CD8-positive, alpha-beta memory T cell (primary cell): ENCODE results near the gene LUC7L2. TPM values are rescaled to one million over a fixed set of nuclear protein-coding genes. Genes with fewer than 3 reads are reported as not detected.
"Not testable (repeated sequence)": the region's sequence is repeated elsewhere in the genome, so short reads cannot be mapped to it uniquely, and the experiment has no call there.

Experiments used
- CTCF ChIA-PET: fragments of 350-600 bp; sonication (Branson Sonifier 250); formaldehyde crosslinking; loops from one replicate; lab custom pipeline; 2021; ENCODE audit warnings: antibody characterized with exemption; lab: Charles Lee
- POLR2A ChIA-PET: fragments of 350-600 bp; sonication (Branson Sonifier 250); formaldehyde crosslinking; loops from one replicate; lab custom pipeline; 2021; ENCODE audit warnings: antibody characterized with exemption; lab: Charles Lee
- DNase-seq, 5 donors: peaks; one replicate each; pipeline versions ENCODE4 v3.0.0 to v3.0.0-alpha.2; 2020 to 2022; ENCODE audit warnings: mixed read lengths in 1 of 5
- H3K27ac ChIP-seq: one replicate; pipeline ENCODE4 v1.7.0; 2013; ENCODE audit warnings: low read depth, mild to moderate bottlenecking, low read length, moderate library complexity
- H3K27me3 ChIP-seq: 2 replicates; pipeline ENCODE4 v1.7.0; 2013; ENCODE audit warnings: low read length, mild to moderate bottlenecking; ENCODE audit not compliant: insufficient read depth, poor library complexity, severe bottlenecking
- H3K36me3 ChIP-seq: 2 replicates; pipeline ENCODE4 v1.7.0; 2013; ENCODE audit warnings: mild to moderate bottlenecking, low read length, moderate library complexity; ENCODE audit not compliant: insufficient read depth
- H3K4me1 ChIP-seq: 2 replicates; pipeline ENCODE4 v1.7.0; 2013; ENCODE audit warnings: mild to moderate bottlenecking, low read length, moderate library complexity; ENCODE audit not compliant: insufficient read depth
- H3K4me3 ChIP-seq: 2 replicates; pipeline ENCODE4 v1.7.0; 2013; ENCODE audit warnings: mild to moderate bottlenecking, low read length
- H3K9me3 ChIP-seq: 2 replicates; pipeline ENCODE4 v1.7.0; 2013; ENCODE audit warnings: mild to moderate bottlenecking, low read length
- H3K27ac Mint-ChIP-seq, 8 donors: one replicate each; pipeline ENCODE4 v1.8.0; 2020 to 2021; ENCODE audit warnings: mixed read lengths in 8 of 8, mild to moderate bottlenecking in 6 of 8, inconsistent platforms in 3 of 8, moderate library complexity in 3 of 8
- H3K27me3 Mint-ChIP-seq, 2 donors: one replicate each; pipeline ENCODE4 v1.8.0; 2020 to 2021; ENCODE audit warnings: mixed read lengths in 2 of 2, mild to moderate bottlenecking in 1 of 2, moderate library complexity in 1 of 2
- H3K36me3 Mint-ChIP-seq, 3 donors: one replicate each; pipeline ENCODE4 v1.8.0; 2020 to 2021; ENCODE audit warnings: mixed read lengths in 3 of 3, inconsistent platforms in 1 of 3, mild to moderate bottlenecking in 1 of 3
- H3K4me1 Mint-ChIP-seq, 3 donors: one replicate each; pipeline ENCODE4 v1.8.0; 2020 to 2021; ENCODE audit warnings: mixed read lengths in 3 of 3, inconsistent platforms in 1 of 3, mild to moderate bottlenecking in 1 of 3
- H3K4me3 Mint-ChIP-seq, 7 donors: one replicate each; pipeline ENCODE4 v1.8.0; 2020 to 2021; ENCODE audit warnings: mixed read lengths in 7 of 7, mild to moderate bottlenecking in 6 of 7, moderate library complexity in 4 of 7, inconsistent platforms in 2 of 7
- H3K9me3 Mint-ChIP-seq, 5 donors: one replicate each; pipeline ENCODE4 v1.8.0; 2020 to 2022; ENCODE audit warnings: mixed read lengths in 5 of 5, mild to moderate bottlenecking in 3 of 5, moderate library complexity in 2 of 5, inconsistent platforms in 1 of 5
- polyA plus RNA-seq: library from polyadenylated mRNA; unstranded; fragments of 300-500 nt; fragmentation: Illumina TruSeq; gene quantifications from one replicate; pipeline ENCODE4 v1.2.3, GENCODE V29; 2021
- total RNA-seq, 2 experiments: library from RNA; stranded (reverse); gene quantifications; one replicate each; pipeline ENCODE4 v1.2.3, GENCODE V29; 2021

LUC7L2 gene
- total and polyA plus RNA-seq, 3 experiments from 2014 or later, result 72.0 to 164 (median 150) TPM

DNA sequence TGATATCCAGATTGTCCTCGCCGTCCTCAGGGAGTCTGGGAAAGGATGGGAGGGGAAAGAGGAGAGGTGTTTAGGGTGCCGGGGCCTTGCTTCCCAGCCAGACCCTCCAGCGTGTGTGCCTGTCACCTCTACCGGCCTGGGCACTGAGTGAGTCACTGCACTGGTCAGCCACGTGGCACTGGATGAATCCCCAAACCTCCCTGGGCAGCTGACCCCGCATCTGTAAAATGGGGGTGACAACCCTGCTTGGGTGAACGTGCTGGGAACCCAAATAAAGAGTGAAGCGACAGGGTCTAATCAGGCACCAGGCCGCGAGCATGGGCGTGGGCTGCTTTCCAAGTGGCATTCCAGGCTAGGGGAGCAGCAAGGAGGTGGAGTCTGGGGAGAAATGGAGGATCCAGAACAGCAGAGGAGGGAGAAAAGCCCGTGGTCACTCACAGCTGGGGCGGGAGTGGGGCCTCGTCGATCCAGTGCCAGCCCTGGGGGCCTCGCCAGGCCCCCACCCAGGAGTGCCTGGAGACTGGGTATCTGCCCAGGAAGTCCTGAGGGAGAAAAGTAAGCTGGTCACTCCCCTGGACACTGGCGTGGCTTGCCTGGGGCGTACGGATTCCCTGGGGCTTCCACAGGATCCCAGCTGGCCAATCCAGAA lies 94.1 kb downstream of the LUC7L2 start:
- no peaks in the 10 kb centered on the region for H3K36me3 ChIP-seq
- no peak overlapping the region for H3K27ac Mint-ChIP-seq
- CTCF ChIA-PET, result no interaction called here
- H3K9me3 ChIP-seq, result no peaks in the 10 kb centered on the region
- H3K27me3 Mint-ChIP-seq, result peaks cover 0 to 2% of the 10 kb centered on the region in 2 donors
- no peak for DNase-seq
- H3K27ac ChIP-seq, result no peak overlapping the region
- no peaks in the 10 kb centered on the region for H3K27me3 ChIP-seq
- no peaks in the 10 kb centered on the region for H3K4me1 Mint-ChIP-seq
- H3K4me3 Mint-ChIP-seq, result no peak overlapping the region
- H3K4me1 ChIP-seq, result no peaks in the 10 kb centered on the region
- H3K4me3 ChIP-seq, result no peak overlapping the region
- POLR2A ChIA-PET, result no interaction called here
- no peaks in the 10 kb centered on the region for H3K9me3 Mint-ChIP-seq
- H3K36me3 Mint-ChIP-seq, result no peaks in the 10 kb centered on the region

DNA sequence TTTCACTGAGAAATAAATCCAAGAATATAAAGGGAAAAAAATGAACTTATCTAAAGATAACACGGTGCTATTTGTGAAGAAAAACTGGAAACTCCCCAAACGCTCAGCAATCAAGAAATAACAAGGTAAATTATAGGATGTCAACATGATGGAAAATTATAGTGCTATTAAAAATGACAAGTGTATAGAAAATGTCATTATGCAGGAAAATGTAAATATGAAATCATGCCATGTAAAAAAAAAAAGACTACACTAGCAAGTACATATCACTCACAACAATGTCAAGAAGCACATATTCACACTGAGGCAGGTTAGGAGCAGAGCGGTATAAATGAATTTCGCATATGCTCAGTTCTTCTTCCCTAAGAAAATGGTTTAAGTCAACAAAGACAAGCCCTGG lies 96.1 kb downstream of the LUC7L2 start:
- no peaks in the 10 kb centered on the region for H3K27me3 ChIP-seq

DNA sequence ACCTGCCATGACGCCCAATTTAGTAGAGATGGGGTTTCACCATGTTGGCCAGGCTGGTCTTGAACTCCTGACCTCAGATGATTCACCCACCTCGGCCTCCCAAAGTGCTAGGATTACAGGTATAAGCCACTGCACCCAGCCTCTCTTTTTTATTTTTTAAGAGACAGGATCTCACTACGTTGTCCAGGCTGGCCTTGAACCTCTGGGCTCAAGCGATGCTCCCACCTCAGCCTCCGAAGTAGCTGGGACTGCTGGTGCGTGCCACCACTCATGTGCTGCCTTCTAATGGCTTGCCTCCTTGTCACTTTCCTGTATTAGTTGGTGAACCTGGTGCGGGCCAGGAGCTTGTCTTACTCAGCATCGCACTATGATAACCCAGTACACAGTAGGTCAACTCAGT lies 96.8 kb downstream of the LUC7L2 start:
- Histone ChIP-seq H3K4me3 (no peak overlapping the region), H3K9me3 (no peaks in the 10 kb centered on the region), H3K27me3 (no peaks in the 10 kb centered on the region), H3K4me1 (no peaks in the 10 kb centered on the region), H3K36me3 (no peaks in the 10 kb centered on the region), H3K27ac (no peak overlapping the region)
- H3K4me1 Mint-ChIP-seq, result no peaks in the 10 kb centered on the region
- no peak overlapping the region for H3K4me3 Mint-ChIP-seq
- ChIA-PET POLR2A (no interaction called here), CTCF (interaction anchor here (2.3 kb wide), 1 partner anchor 22 kb away, joined by 4 read pairs; no protein-coding TSS in a partner anchor)
- no peak for DNase-seq
- H3K36me3 Mint-ChIP-seq, result no peaks in the 10 kb centered on the region
- no peak overlapping the region for H3K27ac Mint-ChIP-seq
- H3K9me3 Mint-ChIP-seq, result no peaks in the 10 kb centered on the region
- H3K27me3 Mint-ChIP-seq, result peaks cover 2 to 5% of the 10 kb centered on the region in 2 donors

More for the DNA sequence above, 96.1 kb downstream of the LUC7L2 start:
- peaks cover 2 to 3% of the 10 kb centered on the region in 2 donors for H3K27me3 Mint-ChIP-seq
- Histone ChIP-seq H3K4me3 (no peak overlapping the region), H3K9me3 (no peaks in the 10 kb centered on the region), H3K4me1 (no peaks in the 10 kb centered on the region), H3K36me3 (no peaks in the 10 kb centered on the region), H3K27ac (no peak overlapping the region)
- H3K4me3 Mint-ChIP-seq, result no peak overlapping the region
- no peak for DNase-seq
- ChIA-PET POLR2A (no interaction called here), CTCF (interaction anchor here (2.3 kb wide), 1 partner anchor 21 kb away, joined by 4 read pairs; no protein-coding TSS in a partner anchor)
- H3K27ac Mint-ChIP-seq, result no peak overlapping the region
- H3K9me3 Mint-ChIP-seq, result no peaks in the 10 kb centered on the region
- no peaks in the 10 kb centered on the region for H3K36me3 Mint-ChIP-seq
- H3K4me1 Mint-ChIP-seq, result no peaks in the 10 kb centered on the region

DNA sequence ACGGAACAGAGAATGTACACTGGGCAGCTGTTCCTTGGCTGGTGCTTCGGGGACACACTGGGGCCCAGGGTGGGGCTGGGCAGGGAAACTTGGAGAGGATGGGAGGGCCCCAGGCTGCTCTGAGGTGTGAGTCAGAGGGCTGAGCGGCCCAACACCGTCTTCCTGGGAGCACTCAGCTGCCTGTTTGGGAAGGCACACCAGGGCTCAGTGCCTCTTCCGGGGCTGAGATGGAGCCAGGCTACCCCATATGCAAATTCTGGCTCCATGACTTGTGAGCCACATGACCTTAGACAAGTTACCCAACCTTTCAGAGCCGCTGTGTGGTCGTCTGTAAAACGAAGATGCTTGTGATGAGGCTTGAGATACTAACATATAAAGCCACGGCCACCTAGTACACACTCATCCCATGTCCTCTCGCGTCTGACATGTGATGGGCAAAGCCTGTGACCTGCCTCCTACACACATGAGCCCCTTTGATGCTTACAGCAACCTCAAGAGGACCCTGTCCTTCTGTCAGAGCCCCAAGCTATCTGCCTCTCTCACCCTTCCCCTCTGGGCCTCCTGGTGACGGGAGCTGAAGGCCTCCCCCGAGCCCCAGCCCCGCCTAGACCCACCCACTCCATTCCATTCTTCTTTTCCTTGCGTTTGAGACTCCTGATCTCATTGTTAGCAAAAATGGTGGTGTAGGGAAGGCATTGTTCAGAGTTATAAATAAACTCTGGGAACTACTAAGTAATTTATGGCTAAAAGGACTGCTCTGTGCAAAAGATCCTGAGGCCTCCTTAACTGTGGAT lies 97.7 kb downstream of the LUC7L2 start:
- Mint-ChIP-seq H3K9me3 (no peaks in the 10 kb centered on the region), H3K27me3 (peaks cover 6 to 8% of the 10 kb centered on the region in 2 donors), H3K4me1 (no peaks in the 10 kb centered on the region), H3K36me3 (no peaks in the 10 kb centered on the region), H3K27ac (no peak overlapping the region), H3K4me3 (no peak overlapping the region)
- H3K36me3 ChIP-seq, result no peaks in the 10 kb centered on the region
- no peak for DNase-seq
- POLR2A ChIA-PET, result no interaction called here
- no peaks in the 10 kb centered on the region for H3K27me3 ChIP-seq
- H3K9me3 ChIP-seq, result no peaks in the 10 kb centered on the region
- H3K4me3 ChIP-seq, result no peak overlapping the region
- H3K27ac ChIP-seq, result peak overlapping the region; percentile 18
- CTCF ChIA-PET, result interaction anchor here (2.3 kb wide), 1 partner anchor 23 kb away, joined by 4 read pairs; no protein-coding TSS in a partner anchor
- H3K4me1 ChIP-seq, result no peaks in the 10 kb centered on the region

DNA sequence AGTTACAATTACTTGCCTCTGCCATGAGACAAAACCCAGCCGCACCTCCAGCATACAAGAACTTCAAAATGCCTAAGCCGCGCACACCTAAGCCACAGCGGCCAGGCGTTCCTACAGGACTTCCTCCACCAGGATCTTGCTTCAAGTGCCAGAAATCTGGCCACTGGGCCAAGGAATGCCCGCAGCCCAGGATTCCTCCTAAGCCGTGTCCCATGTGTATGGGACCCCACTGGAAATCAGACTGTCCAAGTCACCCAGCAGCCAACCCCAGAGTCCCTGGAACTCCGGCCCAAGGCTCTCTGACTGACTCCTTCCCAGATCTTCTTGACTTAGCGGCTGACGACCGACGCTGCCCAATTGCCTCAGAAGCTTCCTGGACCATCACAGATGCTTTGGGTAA lies 103.7 kb downstream of the LUC7L2 start:
- DNase-seq, H3K27ac ChIP-seq, H3K4me1 Mint-ChIP-seq, H3K36me3 ChIP-seq, H3K27ac Mint-ChIP-seq, H3K36me3 Mint-ChIP-seq, H3K4me3 Mint-ChIP-seq, H3K27me3 ChIP-seq, H3K4me3 ChIP-seq, CTCF ChIA-PET, H3K4me1 ChIP-seq, H3K9me3 ChIP-seq, POLR2A ChIA-PET, H3K9me3 Mint-ChIP-seq: not testable (repeated sequence)
- peaks cover 10 to 11% of the 10 kb centered on the region in 2 donors for H3K27me3 Mint-ChIP-seq

DNA sequence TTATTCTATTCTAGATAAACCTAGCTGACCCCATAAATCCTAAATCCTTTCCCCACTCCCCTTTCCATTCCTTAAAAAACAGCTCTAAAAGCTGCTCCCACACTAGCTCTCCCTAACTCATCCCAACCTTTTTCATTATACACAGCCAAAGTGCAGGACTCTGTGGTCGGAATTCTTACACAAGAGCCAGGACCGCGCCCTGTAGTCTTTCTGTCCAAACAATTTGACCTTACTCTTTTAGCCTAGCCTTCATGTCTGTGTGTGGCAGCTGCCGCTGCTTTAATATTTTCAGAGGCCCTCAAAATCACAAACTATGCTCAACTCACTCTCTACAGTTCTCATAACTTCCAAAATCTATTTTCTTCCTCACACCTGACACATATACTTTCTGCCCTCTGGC lies 104.8 kb downstream of the LUC7L2 start:
- H3K27ac ChIP-seq, H3K4me3 Mint-ChIP-seq, H3K36me3 Mint-ChIP-seq, H3K9me3 Mint-ChIP-seq, H3K27ac Mint-ChIP-seq, DNase-seq, H3K36me3 ChIP-seq, H3K4me1 Mint-ChIP-seq, POLR2A ChIA-PET, H3K4me1 ChIP-seq, H3K9me3 ChIP-seq, H3K4me3 ChIP-seq, CTCF ChIA-PET, H3K27me3 ChIP-seq: not testable (repeated sequence)
- peaks cover 11 to 12% of the 10 kb centered on the region in 2 donors for H3K27me3 Mint-ChIP-seq

DNA sequence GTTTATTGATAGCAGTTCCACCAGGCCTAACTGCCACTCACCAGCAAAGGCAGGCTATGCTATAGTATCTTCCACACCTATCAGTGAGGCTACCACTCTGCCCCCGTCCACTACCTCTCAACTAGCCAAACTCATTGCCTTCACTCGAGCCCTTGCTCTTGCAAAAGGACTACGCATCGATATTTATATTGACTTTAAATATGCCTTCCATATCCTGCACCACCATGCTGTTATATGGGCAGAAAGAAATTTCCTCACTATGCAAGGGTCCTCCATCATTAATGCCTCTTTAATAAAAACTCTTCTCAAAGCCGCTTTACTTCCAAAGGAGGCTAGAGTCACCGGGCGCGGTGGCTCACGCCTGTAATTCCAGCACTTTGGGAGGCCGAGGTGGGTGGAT lies 105.4 kb downstream of the LUC7L2 start:
- POLR2A ChIA-PET, H3K27ac ChIP-seq, H3K9me3 ChIP-seq, H3K9me3 Mint-ChIP-seq, H3K27me3 ChIP-seq, H3K4me3 Mint-ChIP-seq, H3K4me1 Mint-ChIP-seq, H3K36me3 ChIP-seq, H3K27ac Mint-ChIP-seq, H3K36me3 Mint-ChIP-seq, H3K4me1 ChIP-seq, DNase-seq, CTCF ChIA-PET, H3K4me3 ChIP-seq: not testable (repeated sequence)
- peaks cover 11 to 16% of the 10 kb centered on the region in 2 donors for H3K27me3 Mint-ChIP-seq

DNA sequence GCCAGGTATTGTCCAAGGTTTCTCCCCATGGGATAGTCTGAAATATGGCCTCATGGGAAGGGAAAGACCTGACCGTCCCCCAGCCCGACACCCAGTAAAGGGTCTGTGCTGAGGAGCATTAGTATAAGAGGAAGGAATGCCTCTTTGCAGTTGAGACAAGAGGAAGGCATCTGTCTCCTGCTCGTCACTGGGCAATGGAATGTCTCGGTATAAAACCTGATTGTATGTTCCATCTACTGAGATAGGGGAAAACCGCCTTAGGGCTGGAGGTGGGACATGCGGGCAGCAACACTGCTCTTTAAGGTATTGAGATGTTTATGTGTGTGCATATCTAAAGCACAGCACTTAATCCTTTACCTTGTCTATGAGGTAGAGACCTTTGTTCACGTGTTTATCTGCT lies 108.0 kb downstream of the LUC7L2 start:
- CTCF ChIA-PET, DNase-seq, H3K4me3 Mint-ChIP-seq, H3K27ac ChIP-seq, H3K27ac Mint-ChIP-seq, H3K9me3 ChIP-seq, POLR2A ChIA-PET, H3K9me3 Mint-ChIP-seq, H3K36me3 Mint-ChIP-seq, H3K36me3 ChIP-seq, H3K4me3 ChIP-seq, H3K4me1 Mint-ChIP-seq, H3K4me1 ChIP-seq, H3K27me3 ChIP-seq: not testable (repeated sequence)
- H3K27me3 Mint-ChIP-seq, result peaks cover 5 to 10% of the 10 kb centered on the region in 2 donors
